ENCODE measurements around the gene PITPNM3. TPM values are rescaled to one million over a fixed set of nuclear protein-coding genes. Genes with fewer than 3 reads are reported as not detected.

PITPNM3 gene
- polyA plus RNA-seq, 2 donors = 9.5 to 14.4 TPM

DNA sequence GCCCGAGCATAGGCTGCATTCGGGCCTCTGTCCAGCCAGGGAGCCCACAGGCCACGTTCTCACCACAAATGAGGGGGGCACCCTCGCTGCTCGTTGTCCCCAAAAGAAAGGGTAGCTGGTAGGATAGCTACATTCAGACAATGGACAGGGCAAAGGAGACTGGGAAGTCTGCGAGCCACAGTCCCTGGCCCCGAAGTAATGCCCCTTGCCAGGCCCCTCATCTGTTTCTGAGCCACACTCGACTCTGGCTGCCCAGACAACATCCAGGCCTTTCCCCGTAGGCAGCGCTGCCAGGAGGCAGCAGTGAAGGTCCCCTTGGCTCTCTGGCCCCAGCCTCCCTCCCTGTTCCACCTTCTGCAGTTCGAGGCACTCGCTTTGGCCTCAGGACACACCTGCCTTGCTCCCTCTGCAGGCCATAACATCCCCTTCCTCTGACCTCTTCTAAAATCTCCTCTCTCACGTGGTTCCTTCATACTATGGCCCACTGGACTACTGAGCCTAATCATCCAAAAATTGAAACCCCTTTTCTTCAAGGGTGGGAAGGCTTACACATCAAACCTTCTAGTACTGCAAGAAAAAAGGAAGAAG is 133.6 kb downstream of the PITPNM3 start:
- WGBS, 2 donors = 54 to 64% methylated on average over 13 of the region's 13 CpGs
- no peaks in the 10 kb centered on the region for H3K36me3 ChIP-seq (ENCODE audit: control insufficient read depth in 2 of 2, insufficient read depth in 2 of 2, low read length in 1 of 2)
- no peak overlapping the region for H3K27ac ChIP-seq (ENCODE audit: low read depth in 2 of 2, low read length in 1 of 2)
- peaks cover 0 to 6% of the 10 kb centered on the region in 2 donors for H3K4me1 ChIP-seq (ENCODE audit: control insufficient read depth in 2 of 2, insufficient read depth in 2 of 2, low read length in 1 of 2)
- H3K9me3 ChIP-seq (ENCODE audit: control insufficient read depth in 2 of 2, insufficient read depth in 1 of 2, low read depth in 1 of 2, low read length in 1 of 2) = no peaks in the 10 kb centered on the region
- no peak overlapping the region for H3K4me3 ChIP-seq (ENCODE audit: low read depth in 1 of 2, low read length in 2 of 2)
- H3K27me3 ChIP-seq (ENCODE audit: control insufficient read depth in 1 of 2, insufficient read depth in 2 of 2, low read length in 2 of 2) = no peaks in the 10 kb centered on the region

GRCh38 chr17:6421700-6422604 is 134.4 kb downstream of the PITPNM3 start:
- Histone ChIP-seq H3K27me3 (ENCODE audit: control insufficient read depth in 1 of 2, insufficient read depth in 2 of 2, low read length in 2 of 2) (no peaks in the 10 kb centered on the region), H3K4me1 (ENCODE audit: control insufficient read depth in 2 of 2, insufficient read depth in 2 of 2, low read length in 1 of 2) (peaks cover 0 to 3% of the 10 kb centered on the region in 2 donors), H3K27ac (ENCODE audit: low read depth in 2 of 2, low read length in 1 of 2) (no peak overlapping the region), H3K36me3 (ENCODE audit: control insufficient read depth in 2 of 2, insufficient read depth in 2 of 2, low read length in 1 of 2) (no peaks in the 10 kb centered on the region), H3K4me3 (ENCODE audit: low read depth in 1 of 2, low read length in 2 of 2) (no peak overlapping the region), H3K9me3 (ENCODE audit: control insufficient read depth in 2 of 2, insufficient read depth in 1 of 2, low read depth in 1 of 2, low read length in 1 of 2) (no peaks in the 10 kb centered on the region)
- WGBS, 2 donors = 25% methylated on average over 13 of the region's 13 CpGs

- 12 to 13% methylated on average over 13 of the region's 13 CpGs for WGBS, 2 donors
- peaks cover 0 to 2% of the 10 kb centered on the region in 2 donors for H3K4me1 ChIP-seq (ENCODE audit: control insufficient read depth in 2 of 2, insufficient read depth in 2 of 2, low read length in 1 of 2)
- no peaks in the 10 kb centered on the region for H3K27me3 ChIP-seq (ENCODE audit: control insufficient read depth in 1 of 2, insufficient read depth in 2 of 2, low read length in 2 of 2)
- no peak overlapping the region for H3K4me3 ChIP-seq (ENCODE audit: low read depth in 1 of 2, low read length in 2 of 2)
- no peaks in the 10 kb centered on the region for H3K9me3 ChIP-seq (ENCODE audit: control insufficient read depth in 2 of 2, insufficient read depth in 1 of 2, low read depth in 1 of 2, low read length in 1 of 2)
- H3K27ac ChIP-seq (ENCODE audit: low read depth in 2 of 2, low read length in 1 of 2) = no peak overlapping the region
- no peaks in the 10 kb centered on the region for H3K36me3 ChIP-seq (ENCODE audit: control insufficient read depth in 2 of 2, insufficient read depth in 2 of 2, low read length in 1 of 2)
Measured at GRCh38 chr17:6420173-6420641, 136.1 kb downstream of the PITPNM3 start.

GRCh38 chr17:6415616-6416015 is 140.7 kb downstream of the PITPNM3 start:
- Histone ChIP-seq H3K27me3 (ENCODE audit: control insufficient read depth in 1 of 2, insufficient read depth in 2 of 2, low read length in 2 of 2) (no peaks in the 10 kb centered on the region), H3K4me1 (ENCODE audit: control insufficient read depth in 2 of 2, insufficient read depth in 2 of 2, low read length in 1 of 2) (peaks cover 0 to 2% of the 10 kb centered on the region in 2 donors), H3K9me3 (ENCODE audit: control insufficient read depth in 2 of 2, insufficient read depth in 1 of 2, low read depth in 1 of 2, low read length in 1 of 2) (no peaks in the 10 kb centered on the region), H3K4me3 (ENCODE audit: low read depth in 1 of 2, low read length in 2 of 2) (no peak overlapping the region), H3K27ac (ENCODE audit: low read depth in 2 of 2, low read length in 1 of 2) (no peak overlapping the region), H3K36me3 (ENCODE audit: control insufficient read depth in 2 of 2, insufficient read depth in 2 of 2, low read length in 1 of 2) (no peaks in the 10 kb centered on the region)
- 60 to 63% methylated on average over 8 of the region's 8 CpGs for WGBS, 2 donors

DNA sequence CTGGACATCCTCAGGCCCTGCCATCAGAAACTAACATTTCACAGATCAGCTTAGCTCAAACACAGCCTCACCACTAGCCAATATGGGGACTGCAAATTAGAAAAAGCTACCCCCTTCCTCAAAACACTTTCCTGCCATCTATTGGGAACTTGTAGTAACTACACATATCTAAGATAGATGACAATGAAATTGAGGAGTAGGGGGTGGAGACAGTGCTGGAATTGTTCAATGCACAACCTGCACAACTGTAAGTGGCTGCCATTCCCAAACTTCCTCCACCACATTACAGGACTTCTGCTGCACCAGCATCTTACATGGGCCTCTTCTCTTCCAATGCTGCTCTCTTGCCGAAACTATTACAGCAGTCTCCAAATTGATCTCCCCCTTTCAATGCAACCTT is 143.3 kb downstream of the PITPNM3 start:
- Histone ChIP-seq H3K4me3 (ENCODE audit: low read depth in 1 of 2, low read length in 2 of 2) (no peak overlapping the region), H3K9me3 (ENCODE audit: control insufficient read depth in 2 of 2, insufficient read depth in 1 of 2, low read depth in 1 of 2, low read length in 1 of 2) (no peaks in the 10 kb centered on the region), H3K27ac (ENCODE audit: low read depth in 2 of 2, low read length in 1 of 2) (no peak overlapping the region), H3K27me3 (ENCODE audit: control insufficient read depth in 1 of 2, insufficient read depth in 2 of 2, low read length in 2 of 2) (no peaks in the 10 kb centered on the region), H3K4me1 (ENCODE audit: control insufficient read depth in 2 of 2, insufficient read depth in 2 of 2, low read length in 1 of 2) (peaks cover 0 to 2% of the 10 kb centered on the region in 2 donors), H3K36me3 (ENCODE audit: control insufficient read depth in 2 of 2, insufficient read depth in 2 of 2, low read length in 1 of 2) (no peaks in the 10 kb centered on the region)
- 93 to 94% methylated on average over 1 of the region's 1 CpG for WGBS, 2 donors

GRCh38 chr17:6408735-6409134 is 147.6 kb downstream of the PITPNM3 start:
- no peaks in the 10 kb centered on the region for H3K27me3 ChIP-seq (ENCODE audit: control insufficient read depth in 1 of 2, insufficient read depth in 2 of 2, low read length in 2 of 2)
- WGBS, 2 donors = 58 to 59% methylated on average over 10 of the region's 10 CpGs
- no peaks in the 10 kb centered on the region for H3K9me3 ChIP-seq (ENCODE audit: control insufficient read depth in 2 of 2, insufficient read depth in 1 of 2, low read depth in 1 of 2, low read length in 1 of 2)
- H3K36me3 ChIP-seq (ENCODE audit: control insufficient read depth in 2 of 2, insufficient read depth in 2 of 2, low read length in 1 of 2) = no peaks in the 10 kb centered on the region
- H3K4me1 ChIP-seq (ENCODE audit: control insufficient read depth in 2 of 2, insufficient read depth in 2 of 2, low read length in 1 of 2) = no peaks in the 10 kb centered on the region
- H3K27ac ChIP-seq (ENCODE audit: low read depth in 2 of 2, low read length in 1 of 2) = no peak overlapping the region
- H3K4me3 ChIP-seq (ENCODE audit: low read depth in 1 of 2, low read length in 2 of 2) = no peak overlapping the region

DNA sequence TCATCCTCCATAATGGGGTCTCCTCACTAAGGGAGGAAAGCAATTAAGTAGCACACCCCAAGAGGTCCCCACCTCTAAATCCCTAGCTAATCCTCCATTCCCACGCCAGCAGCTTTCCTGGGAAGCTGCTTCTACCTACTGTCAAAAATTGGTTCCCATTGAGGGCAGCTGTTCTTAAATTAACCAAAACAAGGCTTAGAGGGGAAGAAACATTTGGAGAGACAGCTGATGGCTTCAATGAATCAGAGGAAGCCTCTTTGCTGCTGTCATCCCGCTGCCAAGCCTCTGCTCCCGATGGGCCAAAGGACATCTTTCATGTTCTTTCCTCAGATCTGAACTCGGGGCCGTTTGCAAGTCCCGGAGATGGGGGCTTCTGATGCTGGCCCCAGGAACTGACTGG is 148.1 kb downstream of the PITPNM3 start:
- Histone ChIP-seq H3K36me3 (ENCODE audit: control insufficient read depth in 2 of 2, insufficient read depth in 2 of 2, low read length in 1 of 2) (no peaks in the 10 kb centered on the region), H3K9me3 (ENCODE audit: control insufficient read depth in 2 of 2, insufficient read depth in 1 of 2, low read depth in 1 of 2, low read length in 1 of 2) (no peaks in the 10 kb centered on the region), H3K4me3 (ENCODE audit: low read depth in 1 of 2, low read length in 2 of 2) (no peak overlapping the region), H3K27ac (ENCODE audit: low read depth in 2 of 2, low read length in 1 of 2) (no peak overlapping the region), H3K27me3 (ENCODE audit: control insufficient read depth in 1 of 2, insufficient read depth in 2 of 2, low read length in 2 of 2) (no peaks in the 10 kb centered on the region), H3K4me1 (ENCODE audit: control insufficient read depth in 2 of 2, insufficient read depth in 2 of 2, low read length in 1 of 2) (no peaks in the 10 kb centered on the region)
- 58 to 66% methylated on average over 6 of the region's 6 CpGs for WGBS, 2 donors

- H3K9me3 ChIP-seq (ENCODE audit: control insufficient read depth in 2 of 2, insufficient read depth in 1 of 2, low read depth in 1 of 2, low read length in 1 of 2) = peaks cover 0 to 3% of the 10 kb centered on the region in 2 donors
- H3K36me3 ChIP-seq (ENCODE audit: control insufficient read depth in 2 of 2, insufficient read depth in 2 of 2, low read length in 1 of 2) = no peaks in the 10 kb centered on the region
- no peaks in the 10 kb centered on the region for H3K27me3 ChIP-seq (ENCODE audit: control insufficient read depth in 1 of 2, insufficient read depth in 2 of 2, low read length in 2 of 2)
- H3K4me1 ChIP-seq (ENCODE audit: control insufficient read depth in 2 of 2, insufficient read depth in 2 of 2, low read length in 1 of 2) = no peaks in the 10 kb centered on the region
- no peak overlapping the region for H3K4me3 ChIP-seq (ENCODE audit: low read depth in 1 of 2, low read length in 2 of 2)
- 77 to 83% methylated on average over 6 of the region's 6 CpGs for WGBS, 2 donors
- no peak overlapping the region for H3K27ac ChIP-seq (ENCODE audit: low read depth in 2 of 2, low read length in 1 of 2)
Measured at GRCh38 chr17:6402258-6402657, 154.1 kb downstream of the PITPNM3 start.
